ENCODE measurements around the gene DSCAM.

DNA sequence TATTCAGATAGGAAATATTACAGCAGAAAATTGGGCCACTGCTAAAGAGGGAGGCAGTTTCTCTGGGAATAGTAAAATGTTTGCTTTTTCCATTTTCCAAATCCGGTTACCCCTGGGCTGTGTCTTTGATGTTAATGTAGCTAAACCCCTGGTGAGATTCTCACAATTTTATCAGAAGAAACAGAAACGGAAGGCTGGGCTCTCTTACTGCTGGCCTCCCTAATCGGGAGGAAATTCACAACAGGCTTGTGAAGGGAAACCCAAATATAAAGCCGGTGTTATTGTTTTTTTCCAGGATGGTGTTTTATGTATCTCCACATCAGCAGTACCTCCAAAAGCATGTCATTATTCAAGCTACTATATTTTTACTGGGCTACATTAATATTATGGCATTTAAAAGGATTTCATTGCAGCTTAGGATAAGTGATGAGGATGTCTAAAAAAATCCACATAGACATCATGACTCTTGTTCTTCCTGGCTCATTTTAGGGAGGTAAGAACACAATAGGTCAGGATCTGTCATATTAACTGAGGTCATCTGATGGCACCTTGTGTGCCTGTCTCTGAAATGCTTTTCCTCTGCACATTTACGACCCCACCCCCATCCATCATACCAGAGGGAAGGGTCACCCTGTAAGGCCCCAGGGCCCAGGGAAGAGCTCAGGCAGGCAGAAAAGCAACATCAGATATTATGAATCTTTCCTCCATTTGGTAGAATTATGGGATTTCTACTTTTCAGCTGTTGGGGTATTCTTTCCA is 158.7 kb downstream of the DSCAM start:
- TF ChIP-seq, protein P1, sequence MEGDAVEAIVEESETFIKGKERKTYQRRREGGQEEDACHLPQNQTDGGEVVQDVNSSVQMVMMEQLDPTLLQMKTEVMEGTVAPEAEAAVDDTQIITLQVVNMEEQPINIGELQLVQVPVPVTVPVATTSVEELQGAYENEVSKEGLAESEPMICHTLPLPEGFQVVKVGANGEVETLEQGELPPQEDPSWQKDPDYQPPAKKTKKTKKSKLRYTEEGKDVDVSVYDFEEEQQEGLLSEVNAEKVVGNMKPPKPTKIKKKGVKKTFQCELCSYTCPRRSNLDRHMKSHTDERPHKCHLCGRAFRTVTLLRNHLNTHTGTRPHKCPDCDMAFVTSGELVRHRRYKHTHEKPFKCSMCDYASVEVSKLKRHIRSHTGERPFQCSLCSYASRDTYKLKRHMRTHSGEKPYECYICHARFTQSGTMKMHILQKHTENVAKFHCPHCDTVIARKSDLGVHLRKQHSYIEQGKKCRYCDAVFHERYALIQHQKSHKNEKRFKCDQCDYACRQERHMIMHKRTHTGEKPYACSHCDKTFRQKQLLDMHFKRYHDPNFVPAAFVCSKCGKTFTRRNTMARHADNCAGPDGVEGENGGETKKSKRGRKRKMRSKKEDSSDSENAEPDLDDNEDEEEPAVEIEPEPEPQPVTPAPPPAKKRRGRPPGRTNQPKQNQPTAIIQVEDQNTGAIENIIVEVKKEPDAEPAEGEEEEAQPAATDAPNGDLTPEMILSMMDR (IDR thresholded peaks at IDR 0.05 in 8 of 11, conservative IDR thresholded peaks at IDR 0.05 in 3 of 11): no peak
- TF ChIP-seq POLR2AphosphoS5 (IDR thresholded peaks at IDR 0.05): no peak

Measured in spleen (tissue), 7 donors.